A549 (cell line): ENCODE measurements around the gene IL22.

ENCODE experiments used
- CHD4 ChIP-seq: fragments of 200-600 bp; sonication (generic); IDR thresholded peaks from 2 replicates; pipeline ENCODE4 v1.6.1; 2016; ENCODE audit warnings: antibody characterized with exemption, mild to moderate bottlenecking, borderline replicate concordance
- PHF8 ChIP-seq: fragments of 200-600 bp; sonication (generic); IDR thresholded peaks from 2 replicates; pipeline ENCODE4 v1.6.1; 2016; ENCODE audit warnings: low read depth, mild to moderate bottlenecking, antibody characterized with exemption, moderate library complexity, borderline replicate concordance
- POLR2A ChIP-seq: IDR thresholded peaks from 2 replicates; pipeline ENCODE4 v1.6.1; 2012; ENCODE audit warnings: mild to moderate bottlenecking, low read length
- RAD21 ChIP-seq, 2 experiments: fragments of >200 bp in 1 of 2; sonication (Bioruptor Twin) in 1 of 2; formaldehyde crosslinking in 1 of 2; IDR thresholded peaks in 1 of 2; conservative IDR thresholded peaks in 1 of 2; 2 replicates in 1 of 2; 3 replicates in 1 of 2; pipeline ENCODE4 v1.6.1; 2012 to 2018; ENCODE audit warnings: inconsistent platforms in 1 of 2
- SMC3 ChIP-seq: fragments of >200 bp; sonication (Bioruptor Twin); formaldehyde crosslinking; IDR thresholded peaks from 3 replicates; pipeline ENCODE4 v1.6.1; 2018; ENCODE audit warnings: inconsistent platforms
- TF ChIP-seq, protein P1 (sequence below): fragments of >200 bp; sonication (Bioruptor Twin); formaldehyde crosslinking; IDR thresholded peaks from 3 replicates; pipeline ENCODE4 v1.5.1; 2016
- TF ChIP-seq, protein P2 (sequence below): IDR thresholded peaks from 2 replicates; pipeline ENCODE4 v1.6.1; 2012; ENCODE audit warnings: low read depth, borderline replicate concordance

DNA sequence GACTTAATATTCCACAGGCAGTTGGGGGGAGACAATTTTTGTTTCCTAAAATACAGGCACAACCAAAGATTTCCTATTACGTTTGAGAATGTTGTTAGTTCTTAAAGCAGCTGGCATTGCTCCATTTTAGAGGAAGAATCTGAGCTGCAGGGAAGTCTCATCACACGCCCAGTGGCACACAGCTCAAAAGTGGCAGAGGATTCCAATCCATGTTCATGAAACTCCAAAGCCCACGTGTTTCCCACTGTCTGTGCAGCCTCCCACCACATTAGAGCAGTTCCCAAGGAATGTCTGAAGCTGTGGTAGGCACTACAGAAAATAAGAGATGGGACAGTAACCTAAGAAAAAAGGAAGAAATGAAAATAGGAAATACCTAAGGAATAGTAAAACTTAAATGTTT is 21.7 kb downstream of the IL22 start:
- TF ChIP-seq, protein P1, sequence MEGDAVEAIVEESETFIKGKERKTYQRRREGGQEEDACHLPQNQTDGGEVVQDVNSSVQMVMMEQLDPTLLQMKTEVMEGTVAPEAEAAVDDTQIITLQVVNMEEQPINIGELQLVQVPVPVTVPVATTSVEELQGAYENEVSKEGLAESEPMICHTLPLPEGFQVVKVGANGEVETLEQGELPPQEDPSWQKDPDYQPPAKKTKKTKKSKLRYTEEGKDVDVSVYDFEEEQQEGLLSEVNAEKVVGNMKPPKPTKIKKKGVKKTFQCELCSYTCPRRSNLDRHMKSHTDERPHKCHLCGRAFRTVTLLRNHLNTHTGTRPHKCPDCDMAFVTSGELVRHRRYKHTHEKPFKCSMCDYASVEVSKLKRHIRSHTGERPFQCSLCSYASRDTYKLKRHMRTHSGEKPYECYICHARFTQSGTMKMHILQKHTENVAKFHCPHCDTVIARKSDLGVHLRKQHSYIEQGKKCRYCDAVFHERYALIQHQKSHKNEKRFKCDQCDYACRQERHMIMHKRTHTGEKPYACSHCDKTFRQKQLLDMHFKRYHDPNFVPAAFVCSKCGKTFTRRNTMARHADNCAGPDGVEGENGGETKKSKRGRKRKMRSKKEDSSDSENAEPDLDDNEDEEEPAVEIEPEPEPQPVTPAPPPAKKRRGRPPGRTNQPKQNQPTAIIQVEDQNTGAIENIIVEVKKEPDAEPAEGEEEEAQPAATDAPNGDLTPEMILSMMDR = no peak
- TF ChIP-seq CHD4 (no peak), RAD21 (conservative IDR thresholded peaks at IDR 0.05 in 1 of 2, IDR thresholded peaks at IDR 0.05 in 1 of 2) (no peak), PHF8 (no peak), POLR2A (no peak), SMC3 (no peak)
- TF ChIP-seq, protein P2, sequence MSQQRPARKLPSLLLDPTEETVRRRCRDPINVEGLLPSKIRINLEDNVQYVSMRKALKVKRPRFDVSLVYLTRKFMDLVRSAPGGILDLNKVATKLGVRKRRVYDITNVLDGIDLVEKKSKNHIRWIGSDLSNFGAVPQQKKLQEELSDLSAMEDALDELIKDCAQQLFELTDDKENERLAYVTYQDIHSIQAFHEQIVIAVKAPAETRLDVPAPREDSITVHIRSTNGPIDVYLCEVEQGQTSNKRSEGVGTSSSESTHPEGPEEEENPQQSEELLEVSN = no peak
